HEK293T (cell line): ENCODE measurements around the gene CTSW.

ENCODE experiments used
- CTCF ChIA-PET: fragments of 350-600 bp; formaldehyde crosslinking; extraction: SDS; loops from one replicate; lab custom pipeline; 2021; ENCODE audit warnings: antibody characterized with exemption, inconsistent platforms; lab: Yijun Ruan, JAX
- POLR2A ChIA-PET: fragments of 350-600 bp; formaldehyde crosslinking; extraction: SDS; loops from one replicate; lab custom pipeline; 2020; ENCODE audit warnings: antibody characterized with exemption, inconsistent platforms; lab: Yijun Ruan, JAX
- DNase-seq: peaks from one replicate; pipeline ENCODE4 v3.0.0; 2012; ENCODE audit warnings: mixed read lengths; ENCODE audit errors: extremely low spot score
- ARNT ChIP-seq: fragments of 450-650 bp; IDR thresholded peaks from 2 replicates; pipeline ENCODE4 v1.6.1; 2017; ENCODE audit warnings: mild to moderate bottlenecking
- BHLHE40 ChIP-seq: fragments of 450-650 bp; IDR thresholded peaks from 2 replicates; pipeline ENCODE4 v1.6.1; 2016; ENCODE audit warnings: mild to moderate bottlenecking, moderate library complexity, borderline replicate concordance
- CTBP1 ChIP-seq: fragments of 450-650 bp; IDR thresholded peaks from 2 replicates; pipeline ENCODE4 v1.6.1; 2016; ENCODE audit warnings: borderline replicate concordance
- ELF4 ChIP-seq: fragments of 450-650 bp; IDR thresholded peaks from 2 replicates; pipeline ENCODE4 v1.6.1; 2017; ENCODE audit warnings: antibody characterized with exemption
- FOXA1 ChIP-seq: fragments of 450-650 bp; IDR thresholded peaks from 2 replicates; pipeline ENCODE4 v1.6.1; 2016; ENCODE audit warnings: mild to moderate bottlenecking
- FOXK2 ChIP-seq: fragments of 450-650 bp; IDR thresholded peaks from 2 replicates; pipeline ENCODE4 v1.6.1; 2016; ENCODE audit warnings: mild to moderate bottlenecking
- FOXM1 ChIP-seq: fragments of 450-650 bp; IDR thresholded peaks from 2 replicates; pipeline ENCODE4 v1.6.1; 2017; ENCODE audit warnings: mild to moderate bottlenecking, borderline replicate concordance
- HDGF ChIP-seq: fragments of 450-650 bp; IDR thresholded peaks from 2 replicates; pipeline ENCODE4 v1.6.1; 2017; ENCODE audit warnings: antibody characterized with exemption, borderline replicate concordance
- L3MBTL2 ChIP-seq: fragments of 450-650 bp; conservative IDR thresholded peaks from 2 replicates; pipeline ENCODE4 v1.6.1; 2016; ENCODE audit warnings: mild to moderate bottlenecking
- LEF1 ChIP-seq: fragments of 450-650 bp; IDR thresholded peaks from 2 replicates; pipeline ENCODE4 v1.6.1; 2017; ENCODE audit warnings: mild to moderate bottlenecking, borderline replicate concordance
- NFRKB ChIP-seq: fragments of 450-650 bp; IDR thresholded peaks from 2 replicates; pipeline ENCODE4 v1.6.1; 2016; ENCODE audit warnings: mild to moderate bottlenecking, moderate library complexity
- PKNOX1 ChIP-seq: fragments of 450-650 bp; IDR thresholded peaks from 2 replicates; pipeline ENCODE4 v1.6.1; 2016
- SP1 ChIP-seq: fragments of 450-650 bp; IDR thresholded peaks from 2 replicates; pipeline ENCODE4 v1.6.1; 2017
- SUZ12 ChIP-seq: fragments of 450-650 bp; IDR thresholded peaks from 2 replicates; pipeline ENCODE4 v1.6.1; 2016; ENCODE audit warnings: mild to moderate bottlenecking
- TARDBP ChIP-seq: fragments of 450-650 bp; IDR thresholded peaks from 2 replicates; pipeline ENCODE4 v1.6.1; 2016
- ZNF384 ChIP-seq: fragments of 450-650 bp; IDR thresholded peaks from 2 replicates; pipeline ENCODE4 v1.6.1; 2016

CTSW gene

GRCh38 chr11:65921876-65922275, 42.2 kb downstream of the CTSW start:
- no peak for DNase-seq
- ChIA-PET POLR2A (no interaction called here), CTCF (interaction anchor here (0.7 kb wide), 1 partner anchor 34 kb away, joined by 3 read pairs; the partner anchor contains the start of gene FIBP)
- TF ChIP-seq ARNT (no peak), ZNF384 (no peak), HDGF (no peak), FOXM1 (no peak), L3MBTL2 (no peak), FOXK2 (no peak), SUZ12 (no peak), NFRKB (no peak), SP1 (no peak), BHLHE40 (no peak), CTBP1 (no peak), PKNOX1 (no peak), LEF1 (no peak), TARDBP (no peak), ELF4 (no peak), FOXA1 (no peak)

GRCh38 chr11:65922565-65922964, 42.9 kb downstream of the CTSW start:
- no peak for TF ChIP-seq NFRKB
- no peak for TF ChIP-seq ARNT
- no peak for TF ChIP-seq LEF1
- no peak for TF ChIP-seq HDGF
- no peak for TF ChIP-seq FOXM1
- no peak for TF ChIP-seq BHLHE40
- TF ChIP-seq FOXA1: no peak
- no peak for TF ChIP-seq FOXK2
- no peak for TF ChIP-seq ELF4
- no peak for DNase-seq
- POLR2A ChIA-PET: interaction anchor here (1.1 kb wide), 1 partner anchor 9 kb away, joined by 3 read pairs; no protein-coding TSS in a partner anchor
- CTCF ChIA-PET: no interaction called here

GRCh38 chr11:65925397-65925796, 45.8 kb downstream of the CTSW start:
- TF ChIP-seq FOXK2 (no peak), ARNT (no peak), FOXM1 (no peak), LEF1 (no peak), ZNF384 (no peak), CTBP1 (no peak), FOXA1 (no peak), TARDBP (no peak), SP1 (no peak), PKNOX1 (no peak), BHLHE40 (no peak), SUZ12 (no peak), NFRKB (no peak), L3MBTL2 (no peak), ELF4 (no peak), HDGF (no peak)
- CTCF ChIA-PET: no interaction called here
- POLR2A ChIA-PET: no interaction called here
- DNase-seq: no peak

GRCh38 chr11:65927904-65928397, 48.3 kb downstream of the CTSW start:
- TF ChIP-seq CTBP1: no peak
- TF ChIP-seq BHLHE40: no peak
- CTCF ChIA-PET: no interaction called here
- POLR2A ChIA-PET: no interaction called here
- DNase-seq: no peak

GRCh38 chr11:65928667-65929066, 49.0 kb downstream of the CTSW start:
- ChIA-PET POLR2A (no interaction called here), CTCF (no interaction called here)
- no peak for DNase-seq
- TF ChIP-seq ELF4 (no peak), SP1 (no peak), HDGF (no peak), LEF1 (no peak), L3MBTL2 (no peak), SUZ12 (no peak), BHLHE40 (no peak), FOXA1 (no peak)

- POLR2A ChIA-PET: interaction anchor here (0.8 to 1.5 kb wide), 2 partner anchors 9 to 44 kb away, joined by 3 to 4 read pairs; partner anchors contain the start of gene FIBP
- TF ChIP-seq TARDBP (no peak), SP1 (no peak), BHLHE40 (no peak), HDGF (no peak)
- CTCF ChIA-PET: interaction anchor here (0.7 to 1.4 kb wide), 2 partner anchors 31 to 43 kb away, joined by 3 to 6 read pairs; partner anchors contain the start of gene FIBP
- no peak for DNase-seq
These were observed 52.3 kb downstream of the CTSW start for GRCh38 chr11:65931773-65932557.

- POLR2A ChIA-PET: interaction anchor here (1.1 to 1.5 kb wide), 3 partner anchors 42 to 73 kb away, joined by 3 to 4 read pairs (median 3); partner anchors contain the start of genes CCDC85B, FIBP and MUS81
- CTCF ChIA-PET: interaction anchor here (0.7 to 1.4 kb wide), 2 partner anchors 32 to 44 kb away, joined by 3 to 6 read pairs; partner anchors contain the start of gene FIBP
- TF ChIP-seq ELF4 (no peak), ZNF384 (no peak), ARNT (no peak), CTBP1 (no peak), HDGF (no peak), PKNOX1 (no peak), LEF1 (no peak), L3MBTL2 (peak; percentile 41; the same call in 1 of the 2 replicates)
- peak; percentile 57 for DNase-seq
These were observed 52.9 kb downstream of the CTSW start for GRCh38 chr11:65932558-65932919.
